ENCODE measurements around the gene SNAI1.

DNA sequence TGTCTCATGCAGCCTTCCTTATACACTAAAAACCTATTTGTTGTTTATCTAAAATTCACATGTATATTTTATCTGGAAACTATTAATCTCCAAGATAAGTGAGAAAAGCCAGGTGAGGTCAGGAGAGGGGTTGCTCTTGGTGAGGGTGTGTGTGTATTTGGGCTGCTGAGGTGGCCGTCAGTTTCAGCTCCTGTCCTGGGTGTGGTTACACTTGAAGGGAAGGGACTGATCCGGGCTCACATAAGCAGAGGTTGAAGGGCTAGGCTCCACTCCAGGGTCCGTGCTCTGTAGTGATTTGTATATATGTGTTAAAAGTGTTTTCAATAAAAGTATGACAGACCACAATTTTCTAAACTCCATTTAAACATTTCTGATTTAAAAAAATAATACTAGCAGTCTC is 13.5 kb upstream of the SNAI1 start:
- TF ChIP-seq CTCF (IDR thresholded peaks at IDR 0.05) (no peak), POLR2A (IDR thresholded peaks at IDR 0.05) (no peak), POLR2AphosphoS5 (IDR thresholded peaks at IDR 0.05) (no peak)

All from suprapubic skin (tissue), 4 donors.